PC-9 (cell line): ENCODE measurements around the gene NRG2. TPM values are rescaled to one million over a fixed set of nuclear protein-coding genes. Genes with fewer than 3 reads are reported as not detected.

Experiments used
- BruUV-seq: library from RNA; stranded (reverse); fragments of 400-500 nt; replicated peaks from 2 replicates; lab custom pipeline; 2021; lab: Mats Ljungman, UMichigan
- CTCF ChIA-PET: fragments of 300-600 bp; sonication (Branson Sonifier 250); formaldehyde crosslinking; loops from one replicate; lab custom pipeline; 2022; ENCODE audit warnings: antibody characterized with exemption; lab: Charles Lee
- POLR2A ChIA-PET: fragments of 300-600 bp; sonication (Branson Sonifier 250); formaldehyde crosslinking; loops from one replicate; lab custom pipeline; 2022; ENCODE audit warnings: antibody characterized with exemption; ENCODE audit not compliant: unreplicated experiment; lab: Charles Lee
- DNase-seq, 2 experiments: peaks; one replicate each; pipeline versions ENCODE4 v3.0.0 to v3.0.0-alpha.2; 2015 to 2022; ENCODE audit warnings: mixed read lengths in 1 of 2
- H2AFZ ChIP-seq: fragments of 200-600 bp; sonication (generic); 2 replicates; pipeline ENCODE4 v1.8.1; 2017; ENCODE audit warnings: antibody characterized with exemption
- H3F3A ChIP-seq: fragments of 200-600 bp; sonication (generic); 2 replicates; pipeline ENCODE4 v1.8.1; 2017; ENCODE audit warnings: antibody characterized with exemption, mild to moderate bottlenecking, low read depth; ENCODE audit not compliant: insufficient read depth
- H3K27ac ChIP-seq: fragments of 200-600 bp; sonication (generic); 2 replicates; pipeline ENCODE4 v1.6.1; 2016; ENCODE audit warnings: mixed run types
- H3K27me3 ChIP-seq: fragments of 200-600 bp; sonication (generic); 2 replicates; pipeline ENCODE4 v1.6.1; 2016; ENCODE audit warnings: low read depth, mixed run types; ENCODE audit not compliant: insufficient read depth
- H3K36me3 ChIP-seq: fragments of 200-600 bp; sonication (generic); 2 replicates; pipeline ENCODE4 v1.6.1; 2016; ENCODE audit warnings: low read depth, mixed run types
- H3K4me1 ChIP-seq: fragments of 200-600 bp; sonication (generic); replicated peaks from 2 replicates; pipeline ENCODE4 v1.6.1; 2016; ENCODE audit warnings: mixed run types; ENCODE audit not compliant: insufficient read depth
- H3K4me2 ChIP-seq: fragments of 200-600 bp; sonication (generic); 2 replicates; pipeline ENCODE4 v1.6.1; 2017; ENCODE audit warnings: mixed run types
- H3K4me3 ChIP-seq: fragments of 200-600 bp; sonication (generic); 2 replicates; pipeline ENCODE4 v1.6.1; 2016; ENCODE audit warnings: mixed run types
- H3K79me2 ChIP-seq: fragments of 200-600 bp; sonication (generic); 2 replicates; pipeline ENCODE4 v1.6.1; 2017; ENCODE audit warnings: low read depth, mixed run types
- H3K9me2 ChIP-seq: fragments of 200-600 bp; sonication (generic); 2 replicates; pipeline ENCODE4 v1.8.1; 2017; ENCODE audit warnings: mild to moderate bottlenecking; ENCODE audit not compliant: insufficient read depth
- H3K9me3 ChIP-seq: fragments of 200-600 bp; sonication (generic); 2 replicates; pipeline ENCODE4 v1.8.1; 2016; ENCODE audit warnings: low read depth; ENCODE audit not compliant: insufficient read depth
- H4K20me1 ChIP-seq: fragments of 200-600 bp; sonication (generic); 2 replicates; pipeline ENCODE4 v1.8.1; 2017; ENCODE audit not compliant: insufficient read depth
- EZH2 ChIP-seq: fragments of 200-600 bp; sonication (generic); IDR thresholded peaks from 2 replicates; pipeline ENCODE4 v1.8.0; 2017; ENCODE audit warnings: antibody characterized with exemption, low read depth
- intact Hi-C: fragments of 100-400 bp; cut with micrococcal nuclease; formaldehyde crosslinking; loops from one replicate; pipeline ENCODE4 v1.10.0; 2022; ENCODE audit not compliant: unreplicated experiment
- total RNA-seq: library from RNA; stranded (reverse); gene quantifications from 2 replicates; pipeline ENCODE4 v1.2.3, GENCODE V29; 2021
- TF ChIP-seq, protein P1 (sequence below): fragments of 200-600 bp; sonication (generic); conservative IDR thresholded peaks from 2 replicates; pipeline ENCODE4 v1.6.1; 2017; ENCODE audit warnings: mixed run types, antibody characterized with exemption, mild to moderate bottlenecking, moderate library complexity

Gene NRG2
- total RNA-seq, 1 experiment from 2014 or later: not detected

DNA sequence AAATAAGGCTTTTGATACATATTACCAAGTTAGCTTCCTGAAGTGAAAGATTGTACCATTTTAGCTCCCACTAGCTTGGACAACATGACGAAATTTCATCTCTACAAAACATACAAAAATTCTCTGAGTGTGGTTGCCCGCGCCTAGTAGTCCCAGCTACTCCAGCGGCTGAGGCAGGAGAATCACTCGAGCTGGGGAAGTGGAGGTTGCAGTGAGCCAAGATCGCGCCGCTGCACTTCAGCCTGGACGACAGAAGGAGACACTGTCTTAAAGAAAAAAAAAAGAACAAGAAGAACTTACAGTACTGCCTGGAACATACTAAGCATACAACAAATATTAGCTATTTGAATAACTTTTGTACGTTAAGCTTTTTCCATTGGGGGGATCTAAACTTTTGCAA is 29.7 kb upstream of the NRG2 start:
- H3K36me3 ChIP-seq: no peaks in the 10 kb centered on the region
- no peak for DNase-seq
- H3F3A ChIP-seq: no peaks in the 10 kb centered on the region
- POLR2A ChIA-PET: interaction anchor here (0.6 kb wide), 2 partner anchors 67 to 273 kb away, joined by 3 read pairs; partner anchors contain the start of gene HBEGF
- H3K27me3 ChIP-seq: no peaks in the 10 kb centered on the region
- no peak overlapping the region for H3K4me3 ChIP-seq
- no peaks in the 10 kb centered on the region for H3K4me1 ChIP-seq
- H3K9me2 ChIP-seq: no peaks in the 10 kb centered on the region
- intact Hi-C loops: loop anchor here (1.0 kb wide), 1 partner anchor 84 kb away; no protein-coding TSS in a partner anchor
- no peaks in the 10 kb centered on the region for H3K9me3 ChIP-seq
- no peaks in the 10 kb centered on the region for H3K79me2 ChIP-seq
- no peak for TF ChIP-seq EZH2
- TF ChIP-seq, protein P1, sequence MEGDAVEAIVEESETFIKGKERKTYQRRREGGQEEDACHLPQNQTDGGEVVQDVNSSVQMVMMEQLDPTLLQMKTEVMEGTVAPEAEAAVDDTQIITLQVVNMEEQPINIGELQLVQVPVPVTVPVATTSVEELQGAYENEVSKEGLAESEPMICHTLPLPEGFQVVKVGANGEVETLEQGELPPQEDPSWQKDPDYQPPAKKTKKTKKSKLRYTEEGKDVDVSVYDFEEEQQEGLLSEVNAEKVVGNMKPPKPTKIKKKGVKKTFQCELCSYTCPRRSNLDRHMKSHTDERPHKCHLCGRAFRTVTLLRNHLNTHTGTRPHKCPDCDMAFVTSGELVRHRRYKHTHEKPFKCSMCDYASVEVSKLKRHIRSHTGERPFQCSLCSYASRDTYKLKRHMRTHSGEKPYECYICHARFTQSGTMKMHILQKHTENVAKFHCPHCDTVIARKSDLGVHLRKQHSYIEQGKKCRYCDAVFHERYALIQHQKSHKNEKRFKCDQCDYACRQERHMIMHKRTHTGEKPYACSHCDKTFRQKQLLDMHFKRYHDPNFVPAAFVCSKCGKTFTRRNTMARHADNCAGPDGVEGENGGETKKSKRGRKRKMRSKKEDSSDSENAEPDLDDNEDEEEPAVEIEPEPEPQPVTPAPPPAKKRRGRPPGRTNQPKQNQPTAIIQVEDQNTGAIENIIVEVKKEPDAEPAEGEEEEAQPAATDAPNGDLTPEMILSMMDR: no peak
- no peak overlapping the region for H2AFZ ChIP-seq
- CTCF ChIA-PET: interaction anchor here (0.6 to 1.5 kb wide), 3 partner anchors 35 to 517 kb away, joined by 8 to 10 read pairs (median 9); no protein-coding TSS in a partner anchor
- no peaks in the 10 kb centered on the region for H4K20me1 ChIP-seq
- BruUV-seq: no TSS peak
- H3K4me2 ChIP-seq: no peak overlapping the region
- no peak overlapping the region for H3K27ac ChIP-seq

DNA sequence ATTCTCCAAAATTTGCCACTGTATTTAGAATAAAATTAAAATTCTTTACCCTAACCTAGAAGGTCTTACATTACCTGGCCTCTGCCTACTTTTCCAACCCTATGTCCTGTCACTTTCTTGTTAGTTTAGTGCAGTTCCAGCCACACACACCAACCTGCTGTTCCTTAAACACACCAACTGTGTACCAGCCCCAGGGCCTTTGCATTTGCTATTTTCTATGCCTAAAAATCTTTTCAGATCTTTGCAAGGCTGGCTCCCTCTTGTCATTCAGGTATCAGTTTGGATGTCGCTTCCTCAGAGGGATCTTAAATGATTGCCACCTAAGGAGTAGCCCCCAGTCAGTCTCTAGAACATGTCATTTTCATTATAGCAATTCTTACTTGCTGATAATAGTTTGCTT is 17.7 kb upstream of the NRG2 start:
- H3K27me3 ChIP-seq: peaks cover 73% of the 10 kb centered on the region
- POLR2A ChIA-PET: no interaction called here

DNA sequence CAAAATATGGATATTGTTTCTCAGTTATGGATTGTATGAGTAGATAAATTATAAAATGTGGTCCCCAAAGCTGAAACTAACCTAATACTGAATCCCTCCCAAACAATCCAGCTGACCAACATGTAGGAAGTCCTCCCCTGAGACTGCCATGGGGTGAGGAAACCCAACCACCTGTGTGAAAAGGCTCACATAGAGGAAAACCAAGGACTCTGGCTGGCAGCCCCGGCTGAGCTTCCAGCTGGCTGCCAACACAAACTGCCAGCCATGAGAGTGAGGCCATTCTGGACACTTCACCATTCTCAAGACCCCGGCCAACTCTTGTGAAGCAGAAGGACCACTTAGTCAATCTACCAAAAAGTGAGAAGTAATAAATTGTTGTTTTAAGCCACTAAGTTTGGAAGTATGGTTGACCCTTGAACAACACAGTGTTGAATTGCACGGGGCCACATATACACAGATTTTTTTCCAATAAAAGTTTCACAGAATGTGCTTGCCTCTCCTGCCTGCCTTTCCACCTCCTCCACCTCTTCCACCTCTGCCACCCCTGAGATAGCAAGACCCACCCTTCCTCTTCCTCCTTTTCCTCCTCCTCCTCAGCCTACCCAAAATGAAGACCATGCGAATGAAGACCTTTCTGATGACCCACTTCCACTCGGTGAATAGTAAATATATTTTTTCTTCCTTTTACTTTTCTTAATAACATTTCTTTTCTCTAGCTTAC is 15.3 kb upstream of the NRG2 start:
- Histone ChIP-seq H3K79me2 (no peaks in the 10 kb centered on the region), H3K27ac (no peak overlapping the region), H3F3A (no peaks in the 10 kb centered on the region), H3K9me3 (no peaks in the 10 kb centered on the region), H4K20me1 (no peaks in the 10 kb centered on the region), H3K27me3 (peaks cover 73% of the 10 kb centered on the region), H3K4me3 (no peak overlapping the region), H2AFZ (no peak overlapping the region), H3K36me3 (no peaks in the 10 kb centered on the region), H3K9me2 (no peaks in the 10 kb centered on the region), H3K4me1 (no peaks in the 10 kb centered on the region), H3K4me2 (no peak overlapping the region)
- no peak for DNase-seq
- TF ChIP-seq EZH2: no peak
- TF ChIP-seq, protein P1: no peak
- ChIA-PET CTCF (no interaction called here), POLR2A (no interaction called here)
- intact Hi-C loops: no loop called here
- BruUV-seq: no TSS peak

More for the DNA sequence above, 17.7 kb upstream of the NRG2 start:
- H3K4me1 ChIP-seq: no peaks in the 10 kb centered on the region
- CTCF ChIA-PET: interaction anchor here (0.6 kb wide), 1 partner anchor 13 kb away, joined by 5 read pairs; no protein-coding TSS in a partner anchor
- BruUV-seq: no TSS peak
- no peak overlapping the region for H3K4me2 ChIP-seq
- H3F3A ChIP-seq: no peaks in the 10 kb centered on the region
- H3K79me2 ChIP-seq: no peaks in the 10 kb centered on the region
- intact Hi-C loops: no loop called here
- H3K27ac ChIP-seq: no peak overlapping the region
- no peak for DNase-seq
- H3K9me3 ChIP-seq: no peaks in the 10 kb centered on the region
- no peaks in the 10 kb centered on the region for H3K9me2 ChIP-seq
- H2AFZ ChIP-seq: no peak overlapping the region
- TF ChIP-seq EZH2: no peak
- TF ChIP-seq, protein P1: no peak
- H3K4me3 ChIP-seq: no peak overlapping the region
- H3K36me3 ChIP-seq: no peaks in the 10 kb centered on the region
- no peaks in the 10 kb centered on the region for H4K20me1 ChIP-seq
